ENCODE measurements around the gene HCLS1. TPM values are rescaled to one million over a fixed set of nuclear protein-coding genes. Genes with fewer than 3 reads are reported as not detected.

HCLS1 gene
- polyA plus RNA-seq, 1 donor (not counting 4 experiments of a cell fraction or from before 2014, with no cell fraction given), result 0.10 TPM

GRCh38 chr3:121698476-121698875 lies 37.8 kb upstream of the HCLS1 start:
- Histone ChIP-seq H3K36me3 (ENCODE audit: control insufficient read depth in 2 of 2, extremely low read depth in 1 of 2, insufficient read depth in 2 of 2, low read length in 2 of 2) (peaks cover 10 to 23% of the 10 kb centered on the region in 2 experiments), H3K4me2 (ENCODE audit: control insufficient read depth, extremely low read depth, insufficient read depth, low read depth, low read length) (no peak overlapping the region), H3K9me3 (ENCODE audit: control insufficient read depth, low read depth, low read length) (no peaks in the 10 kb centered on the region), H3K27ac (ENCODE audit: control insufficient read depth, insufficient read depth, low read length) (no peak overlapping the region), H3K9me1 (ENCODE audit: control insufficient read depth, extremely low read depth, insufficient read depth, low read length) (no peaks in the 10 kb centered on the region), H3K9ac (ENCODE audit: control insufficient read depth, extremely low read depth, insufficient read depth, low read length) (no peak overlapping the region), H3K4me1 (ENCODE audit: control insufficient read depth, extremely low read depth, insufficient read depth, low read length) (no peaks in the 10 kb centered on the region), H4K20me1 (ENCODE audit: control insufficient read depth, extremely low read depth, insufficient read depth, low read length) (no peaks in the 10 kb centered on the region), H3K27me3 (ENCODE audit: control insufficient read depth, extremely low read depth, insufficient read depth, low read length) (no peaks in the 10 kb centered on the region), H3K4me3 (ENCODE audit: control insufficient read depth in 2 of 3, extremely low read depth in 1 of 3, insufficient read depth in 2 of 3, low read depth in 1 of 3, low read length in 3 of 3) (no peak overlapping the region), H3K79me2 (ENCODE audit: control insufficient read depth, insufficient read depth, low read length) (no peaks in the 10 kb centered on the region), H2AFZ (ENCODE audit: control insufficient read depth, low read length) (no peak overlapping the region)
- DNase-seq (ENCODE audit: low read depth, low spot score) (no peak), FAIRE-seq (no peak)
- dilution Hi-C loops (cut with MboI; ENCODE audit: extremely low pct_ligation_motif_present, low sequenced_read_pairs), result no loop called here
- TF ChIP-seq CTCF (optimal IDR thresholded peaks at IDR 0.05 in 1 of 3, IDR thresholded peaks at IDR 0.05 in 1 of 3, conservative IDR thresholded peaks at IDR 0.05 in 1 of 3; ENCODE audit: extremely low read depth in 1 of 3, insufficient read depth in 2 of 3, low read length in 3 of 3), result no peak
- no peak for TF ChIP-seq EZH2 (IDR thresholded peaks at IDR 0.05; ENCODE audit: low read length)

GRCh38 chr3:121696186-121696585 lies 35.5 kb upstream of the HCLS1 start:
- no peak overlapping the region for H3K4me3 ChIP-seq (ENCODE audit: control insufficient read depth in 2 of 3, extremely low read depth in 1 of 3, insufficient read depth in 2 of 3, low read depth in 1 of 3, low read length in 3 of 3)
- no peak overlapping the region for H2AFZ ChIP-seq (ENCODE audit: control insufficient read depth, low read length)
- H4K20me1 ChIP-seq (ENCODE audit: control insufficient read depth, extremely low read depth, insufficient read depth, low read length), result no peaks in the 10 kb centered on the region
- DNase-seq (ENCODE audit: low read depth, low spot score) (no peak), FAIRE-seq (no peak)
- no peaks in the 10 kb centered on the region for H3K79me2 ChIP-seq (ENCODE audit: control insufficient read depth, insufficient read depth, low read length)
- H3K27ac ChIP-seq (ENCODE audit: control insufficient read depth, insufficient read depth, low read length), result no peak overlapping the region
- TF ChIP-seq EZH2 (IDR thresholded peaks at IDR 0.05; ENCODE audit: low read length) (no peak), CTCF (optimal IDR thresholded peaks at IDR 0.05 in 1 of 3, IDR thresholded peaks at IDR 0.05 in 1 of 3, conservative IDR thresholded peaks at IDR 0.05 in 1 of 3; ENCODE audit: extremely low read depth in 1 of 3, insufficient read depth in 2 of 3, low read length in 3 of 3) (no peak)
- H3K36me3 ChIP-seq (ENCODE audit: control insufficient read depth in 2 of 2, extremely low read depth in 1 of 2, insufficient read depth in 2 of 2, low read length in 2 of 2), result peaks cover 10 to 27% of the 10 kb centered on the region in 2 experiments
- no peak overlapping the region for H3K4me2 ChIP-seq (ENCODE audit: control insufficient read depth, extremely low read depth, insufficient read depth, low read depth, low read length)
- dilution Hi-C loops (cut with MboI; ENCODE audit: extremely low pct_ligation_motif_present, low sequenced_read_pairs), result no loop called here
- H3K9me1 ChIP-seq (ENCODE audit: control insufficient read depth, extremely low read depth, insufficient read depth, low read length), result no peaks in the 10 kb centered on the region
- H3K27me3 ChIP-seq (ENCODE audit: control insufficient read depth, extremely low read depth, insufficient read depth, low read length), result no peaks in the 10 kb centered on the region
- H3K9ac ChIP-seq (ENCODE audit: control insufficient read depth, extremely low read depth, insufficient read depth, low read length), result no peak overlapping the region
- H3K9me3 ChIP-seq (ENCODE audit: control insufficient read depth, low read depth, low read length), result no peaks in the 10 kb centered on the region
- H3K4me1 ChIP-seq (ENCODE audit: control insufficient read depth, extremely low read depth, insufficient read depth, low read length), result no peaks in the 10 kb centered on the region

Data from keratinocyte (primary cell).